ENCODE data around the gene SORBS2.

DNA sequence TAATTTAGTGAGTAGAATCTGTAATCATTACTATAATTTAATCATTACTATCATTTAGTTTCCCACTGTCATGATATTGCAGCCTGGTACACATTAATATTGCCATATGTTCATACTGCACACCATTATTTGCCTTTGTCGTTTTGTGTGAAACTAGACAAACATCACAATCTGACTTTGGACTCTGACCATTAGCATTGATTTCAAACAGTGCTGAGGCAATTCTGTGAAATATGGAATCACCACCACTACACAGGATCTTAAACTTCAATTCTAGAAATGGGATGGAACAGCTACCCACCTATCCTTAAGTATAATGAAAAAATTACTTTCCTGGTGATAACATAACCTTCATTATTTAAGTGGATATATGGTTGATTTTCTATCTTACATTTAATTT lies 98.3 kb downstream of the SORBS2 start:
- TF ChIP-seq POLR2AphosphoS5 (IDR thresholded peaks at IDR 0.05; ENCODE audit: low read depth, low read length), result no peak
- no peak for TF ChIP-seq TAF1 (IDR thresholded peaks at IDR 0.05; ENCODE audit: low read depth, low read length)
- TF ChIP-seq POLR2A (IDR thresholded peaks at IDR 0.05; ENCODE audit: low read depth, low read length), result no peak
- TF ChIP-seq SPI1 (IDR thresholded peaks at IDR 0.05; ENCODE audit: low read depth, low read length), result no peak
- no peak for TF ChIP-seq PAX5 (IDR thresholded peaks at IDR 0.05; ENCODE audit: insufficient read depth, low read length, severe bottlenecking)

Measured in GM12891 (cell line).